ENCODE data around the gene MRPS7. TPM values are rescaled to one million over a fixed set of nuclear protein-coding genes. Genes with fewer than 3 reads are reported as not detected.

MRPS7 gene
- total RNA-seq, 1 experiment from 2014 or later = 94.7 TPM

DNA sequence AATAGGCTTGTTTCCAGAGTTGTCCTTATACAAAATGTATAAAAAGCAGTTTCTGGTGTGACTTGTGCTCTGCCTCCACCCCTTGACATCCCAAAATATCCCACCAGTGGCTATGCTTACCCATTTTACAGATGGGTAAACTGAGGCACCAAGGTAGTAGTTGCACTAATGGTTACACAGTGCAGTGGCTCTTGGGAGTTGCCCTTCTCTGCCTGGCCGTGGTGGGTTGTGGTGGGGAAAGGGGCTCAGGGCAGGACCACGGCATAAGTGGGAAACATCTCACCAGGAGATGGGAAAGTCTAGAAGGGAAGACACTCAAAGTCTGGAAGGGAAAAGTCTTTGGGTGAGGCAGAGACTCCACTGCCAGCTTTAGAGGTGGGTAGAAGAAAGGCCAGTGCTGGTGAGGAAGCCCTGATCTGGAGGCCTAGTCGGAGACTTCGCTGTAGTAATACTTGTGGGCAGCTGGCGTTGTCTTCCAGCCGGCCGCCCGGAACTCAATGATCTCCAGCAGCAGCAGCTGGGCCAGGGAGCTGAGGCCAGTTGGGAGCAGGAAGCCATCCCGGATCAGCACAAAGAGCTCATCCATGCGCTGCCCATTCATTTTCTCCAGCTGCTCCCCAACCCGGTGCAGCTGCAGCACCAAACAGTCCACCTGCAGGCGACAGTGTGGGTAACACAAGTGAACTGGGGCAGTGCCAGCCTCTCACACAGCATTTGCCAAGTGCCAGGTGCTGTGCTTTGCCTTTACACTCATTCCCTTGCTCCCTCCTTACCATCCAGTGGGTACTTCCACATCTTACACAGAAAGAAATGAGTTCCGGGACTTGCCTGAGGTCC lies 4.9 kb downstream of the MRPS7 start:
- no peak for DNase-seq (ENCODE audit: low spot score)
- H3K9me3 Mint-ChIP-seq = no peaks in the 10 kb centered on the region
- peak overlapping the region; percentile 78 for H3K27ac Mint-ChIP-seq
- ATAC-seq = no peak
- peaks cover 23% of the 10 kb centered on the region for H3K4me1 Mint-ChIP-seq
- no peak for TF ChIP-seq TCF7 (CRISPR knock-in tag; IDR thresholded peaks at IDR 0.05; ENCODE audit: low read depth)
- TF ChIP-seq OVOL2 (CRISPR knock-in tag; IDR thresholded peaks at IDR 0.05; ENCODE audit: borderline replicate concordance) = no peak
- no peak for TF ChIP-seq JUN (CRISPR knock-in tag; IDR thresholded peaks at IDR 0.05)
- no peak for TF ChIP-seq ETV6 (CRISPR knock-in tag; IDR thresholded peaks at IDR 0.05)
- TF ChIP-seq, protein P1, sequence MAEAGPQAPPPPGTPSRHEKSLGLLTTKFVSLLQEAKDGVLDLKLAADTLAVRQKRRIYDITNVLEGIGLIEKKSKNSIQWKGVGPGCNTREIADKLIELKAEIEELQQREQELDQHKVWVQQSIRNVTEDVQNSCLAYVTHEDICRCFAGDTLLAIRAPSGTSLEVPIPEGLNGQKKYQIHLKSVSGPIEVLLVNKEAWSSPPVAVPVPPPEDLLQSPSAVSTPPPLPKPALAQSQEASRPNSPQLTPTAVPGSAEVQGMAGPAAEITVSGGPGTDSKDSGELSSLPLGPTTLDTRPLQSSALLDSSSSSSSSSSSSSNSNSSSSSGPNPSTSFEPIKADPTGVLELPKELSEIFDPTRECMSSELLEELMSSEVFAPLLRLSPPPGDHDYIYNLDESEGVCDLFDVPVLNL (CRISPR knock-in tag; IDR thresholded peaks at IDR 0.05; ENCODE audit: borderline replicate concordance, low read depth) = no peak
- TF ChIP-seq SOX15 (CRISPR knock-in tag; IDR thresholded peaks at IDR 0.05) = no peak
- TF ChIP-seq FOXK1 (CRISPR knock-in tag; IDR thresholded peaks at IDR 0.05) = no peak
- no peak for TF ChIP-seq ZNF532 (CRISPR knock-in tag; IDR thresholded peaks at IDR 0.05; ENCODE audit: borderline replicate concordance)
- no peak for TF ChIP-seq IRF2 (CRISPR knock-in tag; IDR thresholded peaks at IDR 0.05; ENCODE audit: borderline replicate concordance, low read depth)
- no peak for TF ChIP-seq TEAD1 (CRISPR knock-in tag; IDR thresholded peaks at IDR 0.05)
- TF ChIP-seq, protein P2, sequence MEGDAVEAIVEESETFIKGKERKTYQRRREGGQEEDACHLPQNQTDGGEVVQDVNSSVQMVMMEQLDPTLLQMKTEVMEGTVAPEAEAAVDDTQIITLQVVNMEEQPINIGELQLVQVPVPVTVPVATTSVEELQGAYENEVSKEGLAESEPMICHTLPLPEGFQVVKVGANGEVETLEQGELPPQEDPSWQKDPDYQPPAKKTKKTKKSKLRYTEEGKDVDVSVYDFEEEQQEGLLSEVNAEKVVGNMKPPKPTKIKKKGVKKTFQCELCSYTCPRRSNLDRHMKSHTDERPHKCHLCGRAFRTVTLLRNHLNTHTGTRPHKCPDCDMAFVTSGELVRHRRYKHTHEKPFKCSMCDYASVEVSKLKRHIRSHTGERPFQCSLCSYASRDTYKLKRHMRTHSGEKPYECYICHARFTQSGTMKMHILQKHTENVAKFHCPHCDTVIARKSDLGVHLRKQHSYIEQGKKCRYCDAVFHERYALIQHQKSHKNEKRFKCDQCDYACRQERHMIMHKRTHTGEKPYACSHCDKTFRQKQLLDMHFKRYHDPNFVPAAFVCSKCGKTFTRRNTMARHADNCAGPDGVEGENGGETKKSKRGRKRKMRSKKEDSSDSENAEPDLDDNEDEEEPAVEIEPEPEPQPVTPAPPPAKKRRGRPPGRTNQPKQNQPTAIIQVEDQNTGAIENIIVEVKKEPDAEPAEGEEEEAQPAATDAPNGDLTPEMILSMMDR (IDR thresholded peaks at IDR 0.05) = no peak
- H3K36me3 Mint-ChIP-seq = peaks cover 40% of the 10 kb centered on the region
- CTCF ChIA-PET = interaction anchor here (1.1 to 8.7 kb wide), 3 partner anchors 12 to 27 kb away, joined by 3 to 155 read pairs (median 13); partner anchors contain the start of gene SLC25A19
- no peak overlapping the region for H3K4me3 Mint-ChIP-seq
- H3K27me3 Mint-ChIP-seq (ENCODE audit: low read depth) = no peaks in the 10 kb centered on the region
- POLR2A ChIA-PET = interaction anchor here (0.9 to 1.4 kb wide), 2 partner anchors 23 to 26 kb away, joined by 3 to 7 read pairs; partner anchors contain the start of gene SLC25A19

DNA sequence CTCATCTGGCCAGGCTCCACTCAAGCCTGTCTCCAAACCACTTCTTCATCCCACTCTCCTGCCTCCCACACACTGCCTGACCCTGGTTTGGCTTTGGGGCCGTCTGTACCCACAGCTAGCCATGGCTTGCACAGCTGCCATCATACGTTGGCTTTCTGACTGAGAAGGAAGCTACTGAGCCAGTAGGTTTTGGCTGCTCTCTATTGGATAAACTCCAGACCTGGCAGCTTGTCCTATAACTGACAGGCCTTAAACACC lies 5.4 kb downstream of the MRPS7 start:
- peaks cover 39% of the 10 kb centered on the region for H3K36me3 Mint-ChIP-seq
- no peaks in the 10 kb centered on the region for H3K27me3 Mint-ChIP-seq (ENCODE audit: low read depth)
- ChIA-PET POLR2A (interaction anchor here (0.9 to 1.4 kb wide), 2 partner anchors 22 to 26 kb away, joined by 3 to 7 read pairs; partner anchors contain the start of gene SLC25A19), CTCF (interaction anchor here (1.1 to 8.7 kb wide), 7 partner anchors 11 to 249 kb away, joined by 3 to 155 read pairs (median 5); partner anchors contain the start of genes SLC25A19 and TSEN54)
- no peak for DNase-seq (ENCODE audit: low spot score)
- H3K9me3 Mint-ChIP-seq = no peaks in the 10 kb centered on the region
- ATAC-seq = no peak
- H3K4me3 Mint-ChIP-seq = no peak overlapping the region
- H3K27ac Mint-ChIP-seq = peak overlapping the region; percentile 78
- peaks cover 26% of the 10 kb centered on the region for H3K4me1 Mint-ChIP-seq
- TF ChIP-seq ZNF317 (CRISPR knock-in tag; IDR thresholded peaks at IDR 0.05; ENCODE audit: borderline replicate concordance, low read depth) = no peak
- no peak for TF ChIP-seq GABPB1 (CRISPR knock-in tag; IDR thresholded peaks at IDR 0.05)
- TF ChIP-seq SOX15 (CRISPR knock-in tag; IDR thresholded peaks at IDR 0.05) = no peak
- TF ChIP-seq PRDM15 (CRISPR knock-in tag; IDR thresholded peaks at IDR 0.05) = no peak
- no peak for TF ChIP-seq ATF2 (CRISPR knock-in tag; IDR thresholded peaks at IDR 0.05; ENCODE audit: borderline replicate concordance, low read depth)
- TF ChIP-seq TCF7 (CRISPR knock-in tag; IDR thresholded peaks at IDR 0.05; ENCODE audit: low read depth) = no peak
- no peak for TF ChIP-seq TEAD1 (CRISPR knock-in tag; IDR thresholded peaks at IDR 0.05)
- no peak for TF ChIP-seq CREM (CRISPR knock-in tag; IDR thresholded peaks at IDR 0.05)
- TF ChIP-seq, protein P3, sequence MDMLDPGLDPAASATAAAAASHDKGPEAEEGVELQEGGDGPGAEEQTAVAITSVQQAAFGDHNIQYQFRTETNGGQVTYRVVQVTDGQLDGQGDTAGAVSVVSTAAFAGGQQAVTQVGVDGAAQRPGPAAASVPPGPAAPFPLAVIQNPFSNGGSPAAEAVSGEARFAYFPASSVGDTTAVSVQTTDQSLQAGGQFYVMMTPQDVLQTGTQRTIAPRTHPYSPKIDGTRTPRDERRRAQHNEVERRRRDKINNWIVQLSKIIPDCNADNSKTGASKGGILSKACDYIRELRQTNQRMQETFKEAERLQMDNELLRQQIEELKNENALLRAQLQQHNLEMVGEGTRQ (CRISPR knock-in tag; IDR thresholded peaks at IDR 0.05) = no peak
- no peak for TF ChIP-seq SMAD4 (CRISPR knock-in tag; IDR thresholded peaks at IDR 0.05)
